ENCODE measurements around the gene FIGNL1. TPM values are rescaled to one million over a fixed set of nuclear protein-coding genes. Genes with fewer than 3 reads are reported as not detected.

FIGNL1 gene
- total and polyA plus RNA-seq, 2 donors (not counting 3 experiments of a cell fraction or from before 2014, with no cell fraction given), result 20.8 to 49.3 TPM

DNA sequence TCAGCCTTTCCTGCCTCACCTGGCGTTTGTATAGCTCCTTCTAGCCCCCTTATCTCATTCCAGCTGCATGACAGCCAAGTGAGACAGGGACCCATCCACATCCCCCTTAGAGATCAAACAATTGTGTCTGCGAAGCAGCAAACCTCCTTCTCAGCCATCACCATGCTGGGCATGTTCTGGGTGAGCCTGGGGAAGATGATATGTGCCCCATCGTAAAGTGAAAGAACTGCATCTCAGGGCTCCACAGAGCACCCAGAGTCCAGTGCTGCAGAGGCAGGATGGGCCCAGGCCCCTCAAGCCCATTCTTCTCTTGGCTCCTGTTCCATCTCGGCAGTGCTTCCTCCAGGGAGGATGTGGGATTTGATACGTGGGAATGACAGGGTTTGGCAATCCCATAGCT lies 43.2 kb downstream of the FIGNL1 start:
- no peak for DNase-seq (ENCODE audit: low read depth, low spot score)
- H3K4me3 ChIP-seq (replicated peaks in 1 of 3; ENCODE audit: insufficient read depth in 1 of 3, low read depth in 1 of 3, low read length in 3 of 3), result no peak overlapping the region

DNA sequence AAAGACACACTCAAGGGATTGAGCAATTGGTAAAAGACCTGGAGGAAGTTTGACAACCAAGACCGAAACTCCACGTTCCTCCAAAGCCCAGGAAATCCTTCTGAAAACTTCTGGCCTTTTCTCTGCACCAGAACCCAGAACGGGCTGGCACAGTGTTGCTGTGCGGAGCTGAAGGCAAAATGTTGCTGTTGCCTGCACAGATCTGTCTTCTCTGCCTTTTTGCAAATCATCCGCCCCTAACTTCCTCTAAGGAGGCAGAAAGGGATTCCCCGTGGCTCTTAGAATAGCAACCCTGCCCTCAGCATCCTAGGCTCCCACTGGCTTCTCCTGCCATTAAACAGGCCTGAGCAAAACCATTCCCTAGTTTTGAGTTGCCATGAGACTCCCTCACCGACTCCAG lies 44.9 kb downstream of the FIGNL1 start:
- Histone ChIP-seq H4K20me1 (replicated peaks; ENCODE audit: control insufficient read depth, extremely low read depth, insufficient read depth, low read length) (no peaks in the 10 kb centered on the region), H2AFZ (ENCODE audit: low read depth, low read length) (no peak overlapping the region), H3K79me2 (ENCODE audit: control insufficient read depth, insufficient read depth, low read length) (no peaks in the 10 kb centered on the region), H3K4me3 (replicated peaks in 1 of 3; ENCODE audit: insufficient read depth in 1 of 3, low read depth in 1 of 3, low read length in 3 of 3) (no peak overlapping the region), H3K4me1 (ENCODE audit: control insufficient read depth, extremely low read depth, insufficient read depth, low read length) (no peaks in the 10 kb centered on the region), H3K9me1 (replicated peaks; ENCODE audit: control insufficient read depth, extremely low read depth, insufficient read depth, low read length) (no peaks in the 10 kb centered on the region), H3K4me2 (ENCODE audit: insufficient read depth, low read length) (no peak overlapping the region), H3K27me3 (ENCODE audit: control insufficient read depth in 2 of 2, insufficient read depth in 2 of 2, low read length in 2 of 2) (peaks cover 11 to 21% of the 10 kb centered on the region in 2 experiments), H3K27ac (ENCODE audit: insufficient read depth, low read depth, low read length) (no peak overlapping the region), H3K36me3 (ENCODE audit: control insufficient read depth in 2 of 2, extremely low read depth in 1 of 2, insufficient read depth in 2 of 2, low read length in 2 of 2) (no peaks in the 10 kb centered on the region), H3K9ac (replicated peaks; ENCODE audit: extremely low read depth, insufficient read depth, low read length) (no peak overlapping the region), H3K9me3 (replicated peaks; ENCODE audit: control insufficient read depth, insufficient read depth, low read length) (no peaks in the 10 kb centered on the region)
- DNase-seq (ENCODE audit: low read depth, low spot score), result no peak
- intact Hi-C loops (cut with micrococcal nuclease), result no loop called here
- no peak for FAIRE-seq
- BruUV-seq (replicated peaks), result no TSS peak
- no peak for TF ChIP-seq FOS (IDR thresholded peaks at IDR 0.05; ENCODE audit: borderline replicate concordance, insufficient read depth, low read length)
- no peak for TF ChIP-seq JUN (IDR thresholded peaks at IDR 0.05; ENCODE audit: borderline replicate concordance, insufficient read depth, insufficient read length, low read depth)
- TF ChIP-seq POLR2A (IDR thresholded peaks at IDR 0.05; ENCODE audit: low read depth, low read length), result no peak
- TF ChIP-seq, protein P1, sequence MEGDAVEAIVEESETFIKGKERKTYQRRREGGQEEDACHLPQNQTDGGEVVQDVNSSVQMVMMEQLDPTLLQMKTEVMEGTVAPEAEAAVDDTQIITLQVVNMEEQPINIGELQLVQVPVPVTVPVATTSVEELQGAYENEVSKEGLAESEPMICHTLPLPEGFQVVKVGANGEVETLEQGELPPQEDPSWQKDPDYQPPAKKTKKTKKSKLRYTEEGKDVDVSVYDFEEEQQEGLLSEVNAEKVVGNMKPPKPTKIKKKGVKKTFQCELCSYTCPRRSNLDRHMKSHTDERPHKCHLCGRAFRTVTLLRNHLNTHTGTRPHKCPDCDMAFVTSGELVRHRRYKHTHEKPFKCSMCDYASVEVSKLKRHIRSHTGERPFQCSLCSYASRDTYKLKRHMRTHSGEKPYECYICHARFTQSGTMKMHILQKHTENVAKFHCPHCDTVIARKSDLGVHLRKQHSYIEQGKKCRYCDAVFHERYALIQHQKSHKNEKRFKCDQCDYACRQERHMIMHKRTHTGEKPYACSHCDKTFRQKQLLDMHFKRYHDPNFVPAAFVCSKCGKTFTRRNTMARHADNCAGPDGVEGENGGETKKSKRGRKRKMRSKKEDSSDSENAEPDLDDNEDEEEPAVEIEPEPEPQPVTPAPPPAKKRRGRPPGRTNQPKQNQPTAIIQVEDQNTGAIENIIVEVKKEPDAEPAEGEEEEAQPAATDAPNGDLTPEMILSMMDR (IDR thresholded peaks at IDR 0.05; ENCODE audit: extremely low read depth in 1 of 2, insufficient read depth in 1 of 2, low read depth in 1 of 2, low read length in 2 of 2), result no peak
- TF ChIP-seq MYC (IDR thresholded peaks at IDR 0.05; ENCODE audit: low read depth, low read length), result no peak
- TF ChIP-seq EZH2 (IDR thresholded peaks at IDR 0.05; ENCODE audit: borderline replicate concordance, low read depth, low read length, severe bottlenecking), result no peak
- no peak for TF ChIP-seq POLR2AphosphoS5 (IDR thresholded peaks at IDR 0.05; ENCODE audit: insufficient read depth, low read depth, low read length)
- TF ChIP-seq, protein P2, sequence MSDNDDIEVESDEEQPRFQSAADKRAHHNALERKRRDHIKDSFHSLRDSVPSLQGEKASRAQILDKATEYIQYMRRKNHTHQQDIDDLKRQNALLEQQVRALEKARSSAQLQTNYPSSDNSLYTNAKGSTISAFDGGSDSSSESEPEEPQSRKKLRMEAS (IDR thresholded peaks at IDR 0.05; ENCODE audit: insufficient read depth, insufficient read length), result no peak
- no peak for TF ChIP-seq GATA2 (IDR thresholded peaks at IDR 0.05; ENCODE audit: insufficient read depth, insufficient read length, low read depth, low read length)
- dilution Hi-C loops (cut with MboI; ENCODE audit: extremely low pct_ligation_motif_present, low sequenced_read_pairs), result no loop called here
- ChIA-PET CTCF (no interaction called here), POLR2A (no interaction called here)

More for the DNA sequence above, 43.2 kb downstream of the FIGNL1 start:
- H3K36me3 ChIP-seq (ENCODE audit: control insufficient read depth in 2 of 2, extremely low read depth in 1 of 2, insufficient read depth in 2 of 2, low read length in 2 of 2), result no peaks in the 10 kb centered on the region
- H3K27ac ChIP-seq (ENCODE audit: insufficient read depth, low read depth, low read length), result no peak overlapping the region
- no peak for TF ChIP-seq GATA2 (IDR thresholded peaks at IDR 0.05; ENCODE audit: insufficient read depth, insufficient read length, low read depth, low read length)
- no peaks in the 10 kb centered on the region for H3K9me3 ChIP-seq (replicated peaks; ENCODE audit: control insufficient read depth, insufficient read depth, low read length)
- no peaks in the 10 kb centered on the region for H4K20me1 ChIP-seq (replicated peaks; ENCODE audit: control insufficient read depth, extremely low read depth, insufficient read depth, low read length)
- H3K4me1 ChIP-seq (ENCODE audit: control insufficient read depth, extremely low read depth, insufficient read depth, low read length), result no peaks in the 10 kb centered on the region
- ChIA-PET CTCF (interaction anchor here (0.9 to 1.0 kb wide), 2 partner anchors 61 to 754 kb away, joined by 3 read pairs; no protein-coding TSS in a partner anchor), POLR2A (no interaction called here)
- intact Hi-C loops (cut with micrococcal nuclease) (no loop called here), dilution Hi-C loops (cut with MboI; ENCODE audit: extremely low pct_ligation_motif_present, low sequenced_read_pairs) (no loop called here)
- no peaks in the 10 kb centered on the region for H3K79me2 ChIP-seq (ENCODE audit: control insufficient read depth, insufficient read depth, low read length)
- H3K9ac ChIP-seq (replicated peaks; ENCODE audit: extremely low read depth, insufficient read depth, low read length), result no peak overlapping the region
- H3K4me2 ChIP-seq (ENCODE audit: insufficient read depth, low read length), result no peak overlapping the region
- H2AFZ ChIP-seq (ENCODE audit: low read depth, low read length), result no peak overlapping the region
- BruUV-seq (replicated peaks), result no TSS peak
- H3K9me1 ChIP-seq (replicated peaks; ENCODE audit: control insufficient read depth, extremely low read depth, insufficient read depth, low read length), result no peaks in the 10 kb centered on the region
- peaks cover 2 to 7% of the 10 kb centered on the region in 2 experiments for H3K27me3 ChIP-seq (ENCODE audit: control insufficient read depth in 2 of 2, insufficient read depth in 2 of 2, low read length in 2 of 2)
- no peak for FAIRE-seq

Data from endothelial cell of umbilical vein (primary cell).